HepG2 (cell line): ENCODE measurements around the gene PHF8. TPM values are rescaled to one million over a fixed set of nuclear protein-coding genes. Genes with fewer than 3 reads are reported as not detected.

Experiments
- ARID3A ChIP-seq: IDR thresholded peaks from 2 replicates; pipeline ENCODE4 v1.6.1; 2012; ENCODE audit warnings: low read depth, low read length, improper control_type of control experiment
- ATF1 ChIP-seq: IDR thresholded peaks from 2 replicates; pipeline ENCODE4 v1.6.1; 2016; ENCODE audit warnings: mild to moderate bottlenecking, control low read depth
- CTCF ChIP-seq: sonication (generic); formaldehyde crosslinking; IDR thresholded peaks from 2 replicates; pipeline ENCODE4 v1.5.0; 2020; ENCODE audit warnings: mild to moderate bottlenecking, missing genetic modification reagents, moderate library complexity
- E2F5 ChIP-seq: sonication (generic); formaldehyde crosslinking; conservative IDR thresholded peaks from 2 replicates; pipeline ENCODE4 v1.4.0; 2020; ENCODE audit warnings: missing genetic modification reagents
- EZH2 ChIP-seq: conservative IDR thresholded peaks from 2 replicates; pipeline ENCODE4 v1.6.1; 2012; ENCODE audit warnings: mild to moderate bottlenecking, low read depth, low read length, moderate library complexity
- FOSL2 ChIP-seq: sonication (generic); formaldehyde crosslinking; IDR thresholded peaks from 2 replicates; pipeline ENCODE4 v1.4.0; 2020; ENCODE audit warnings: missing genetic modification reagents
- IKZF1 ChIP-seq: fragments of 450-650 bp; IDR thresholded peaks from 2 replicates; pipeline ENCODE4 v1.7.1; 2016
- IRF1 ChIP-seq: sonication (generic); formaldehyde crosslinking; IDR thresholded peaks from 2 replicates; pipeline ENCODE4 v1.4.0; 2020; ENCODE audit warnings: low read depth, mild to moderate bottlenecking, missing genetic modification reagents
- KAT7 ChIP-seq: IDR thresholded peaks from 2 replicates; pipeline ENCODE4 v1.6.1; 2018; ENCODE audit warnings: borderline replicate concordance, missing compliant biosample characterization
- KLF15 ChIP-seq: sonication (generic); formaldehyde crosslinking; IDR thresholded peaks from 2 replicates; pipeline ENCODE4 v1.8.1; 2023; ENCODE audit warnings: borderline replicate concordance, mild to moderate bottlenecking, inconsistent platforms, missing genetic modification reagents, mixed read lengths
- NFE2L2 ChIP-seq: fragments of 150-350 bp; IDR thresholded peaks from 2 replicates; pipeline ENCODE4 v1.6.1; 2014; ENCODE audit warnings: low read length
- RNF2 ChIP-seq: fragments of 450-650 bp; conservative IDR thresholded peaks from 2 replicates; pipeline ENCODE4 v1.6.1; 2016; ENCODE audit warnings: low read depth
- SMC3 ChIP-seq: IDR thresholded peaks from 2 replicates; pipeline ENCODE4 v1.6.1; 2011; ENCODE audit warnings: low read length, improper control_type of control experiment
- SOX6 ChIP-seq, 2 experiments: fragments of 450-650 bp in 1 of 2; sonication (generic) in 1 of 2; formaldehyde crosslinking in 1 of 2; IDR thresholded peaks; 2 replicates each; pipeline versions ENCODE4 v1.4.0 to v1.6.1; 2017 to 2020; ENCODE audit warnings: antibody characterized with exemption in 1 of 2, mild to moderate bottlenecking in 1 of 2, missing genetic modification reagents in 1 of 2
- STAG1 ChIP-seq: sonication (generic); formaldehyde crosslinking; IDR thresholded peaks from 2 replicates; pipeline ENCODE4 v1.4.0; 2020; ENCODE audit warnings: missing genetic modification reagents
- TFDP1 ChIP-seq: IDR thresholded peaks from 2 replicates; pipeline ENCODE4 v1.6.1; 2016; ENCODE audit warnings: missing compliant biosample characterization, missing genetic modification reagents, borderline replicate concordance
- ZFP62 ChIP-seq: sonication (generic); formaldehyde crosslinking; IDR thresholded peaks from 2 replicates; pipeline ENCODE4 v1.4.0; 2020; ENCODE audit warnings: missing genetic modification reagents
- ZNF263 ChIP-seq: sonication (generic); formaldehyde crosslinking; IDR thresholded peaks from 2 replicates; pipeline ENCODE4 v1.4.0; 2020; ENCODE audit warnings: missing genetic modification reagents
- ZNF296 ChIP-seq: sonication (generic); formaldehyde crosslinking; conservative IDR thresholded peaks from 2 replicates; pipeline ENCODE4 v1.5.0; 2020; ENCODE audit warnings: mild to moderate bottlenecking, missing genetic modification reagents
- ZNF543 ChIP-seq: sonication (generic); formaldehyde crosslinking; IDR thresholded peaks from 2 replicates; pipeline ENCODE4 v1.4.0; 2020; ENCODE audit warnings: mild to moderate bottlenecking, missing genetic modification reagents
- ZNF549 ChIP-seq: sonication (generic); formaldehyde crosslinking; IDR thresholded peaks from 2 replicates; pipeline ENCODE4 v1.5.0; 2020; ENCODE audit warnings: missing genetic modification reagents
- ZNF580 ChIP-seq: IDR thresholded peaks from 2 replicates; pipeline ENCODE4 v1.6.1; 2016; ENCODE audit warnings: low read depth, borderline replicate concordance
- ZNF616 ChIP-seq: sonication (generic); formaldehyde crosslinking; IDR thresholded peaks from 2 replicates; pipeline ENCODE4 v1.5.0; 2020; ENCODE audit warnings: low read depth, mild to moderate bottlenecking, missing genetic modification reagents
- ZNF644 ChIP-seq: IDR thresholded peaks from 2 replicates; pipeline ENCODE4 v1.6.1; 2016; ENCODE audit warnings: low read depth
- ZNF777 ChIP-seq: sonication (generic); formaldehyde crosslinking; IDR thresholded peaks from 2 replicates; pipeline ENCODE4 v1.4.0; 2020; ENCODE audit warnings: missing genetic modification reagents
- ZNF879 ChIP-seq: sonication (generic); formaldehyde crosslinking; IDR thresholded peaks from 2 replicates; pipeline ENCODE4 v1.8.1; 2023; ENCODE audit warnings: missing genetic modification reagents
- ZNF891 ChIP-seq: sonication (generic); formaldehyde crosslinking; IDR thresholded peaks from 2 replicates; pipeline ENCODE4 v1.5.0; 2020; ENCODE audit warnings: mild to moderate bottlenecking, missing genetic modification reagents
- polyA plus RNA-seq, 8 experiments: library from polyadenylated mRNA; depleted of rRNA in 3 of 8; stranded (reverse) in 7 of 8; unstranded in 1 of 8; fragments of >200 nt; fragmentation: Illumina TruSeq in 4 of 8; extraction: Trizol in 4 of 8; gene quantifications; 2 replicates each; pipeline versions ENCODE4 v1.2.1 to v1.2.3, GENCODE V29; 2011 to 2016; ENCODE audit warnings: low read depth in 4 of 8, missing spikeins in 1 of 8, mixed read lengths in 1 of 8; ENCODE audit not compliant: insufficient read depth in 1 of 8
- total RNA-seq, 5 experiments: library from RNA; depleted of rRNA; stranded (reverse); fragments of >200 nt; fragmentation: Illumina TruSeq; extraction: Trizol; gene quantifications; 2 replicates each; pipeline ENCODE4 v1.2.3, GENCODE V29; 2016; ENCODE audit warnings: low read depth in 1 of 5

Gene PHF8
- total and polyA plus RNA-seq, 2 of the 13 experiments (the other 11 are each of a cell fraction or from before 2014, with no cell fraction given): 15.5 to 19.1 TPM

GRCh38 chrX:54042609-54043021 lies 1.7 kb downstream of the PHF8 start (continued):
- TF ChIP-seq ZFP62 (CRISPR knock-in tag): no peak
- no peak for TF ChIP-seq ZNF549 (CRISPR knock-in tag)
- TF ChIP-seq ATF1: no peak
- TF ChIP-seq ARID3A: no peak
- 0 out of 2 replicates have a peak, but pooled peaks have one; percentile 29 for TF ChIP-seq CTCF (CRISPR knock-in tag)
- no peak for TF ChIP-seq ZNF296
- TF ChIP-seq SOX6 (IDR thresholded peaks at IDR 0.05): no peak
- no peak for TF ChIP-seq SOX6 (CRISPR knock-in tag; IDR thresholded peaks at IDR 0.05)
- TF ChIP-seq ZNF879: no peak
- TF ChIP-seq ZNF616 (CRISPR knock-in tag): no peak
- TF ChIP-seq RNF2: no peak
- TF ChIP-seq E2F5: no peak
- no peak for TF ChIP-seq NFE2L2
- TF ChIP-seq KAT7 (CRISPR knock-in tag): no peak
- peak; percentile 7; the same call in 1 of the 2 replicates for TF ChIP-seq STAG1 (CRISPR knock-in tag)
- TF ChIP-seq ZNF543 (CRISPR knock-in tag): no peak
- no peak for TF ChIP-seq TFDP1
- TF ChIP-seq IKZF1: no peak
- TF ChIP-seq ZNF777 (CRISPR knock-in tag): no peak
- no peak for TF ChIP-seq SMC3
- no peak for TF ChIP-seq ZNF263 (CRISPR knock-in tag)
- no peak for TF ChIP-seq ZNF580
- no peak for TF ChIP-seq IRF1 (CRISPR knock-in tag)
- TF ChIP-seq FOSL2 (CRISPR knock-in tag): 0 out of 2 replicates have a peak, but pooled peaks have one; percentile 19
- TF ChIP-seq ZNF891 (CRISPR knock-in tag): no peak
- no peak for TF ChIP-seq ZNF644
- no peak for TF ChIP-seq EZH2
- TF ChIP-seq KLF15 (CRISPR knock-in tag): no peak
